H1 (cell line): ENCODE results near the gene MICOS13. TPM values are rescaled to one million over a fixed set of nuclear protein-coding genes. Genes with fewer than 3 reads are reported as not detected.

ENCODE experiments used
- CTCF ChIA-PET: fragments of 300-600 bp; sonication (Branson Sonifier 250); formaldehyde crosslinking; loops from one replicate; lab custom pipeline; 2021; ENCODE audit not compliant: partially characterized antibody; lab: Charles Lee
- POLR2A ChIA-PET: fragments of 300-600 bp; sonication (Branson Sonifier 250); formaldehyde crosslinking; loops from one replicate; lab custom pipeline; 2021; ENCODE audit warnings: inconsistent platforms; ENCODE audit not compliant: partially characterized antibody; lab: Charles Lee
- DNase-seq, 2 experiments: peaks; one replicate each; pipeline versions ENCODE4 v3.0.0 to v3.0.0-alpha.2; 2010 to 2022; ENCODE audit warnings: low spot score in 2 of 2, low read depth in 1 of 2, mixed read lengths in 1 of 2
- FAIRE-seq: peaks from 2 replicates; lab custom pipeline; 2011; peaks lifted over from hg19 to GRCh38; lab: Jason Lieb, UNC
- H2AFZ ChIP-seq: 2 replicates; pipeline ENCODE4 v1.8.1; 2012; ENCODE audit warnings: low read length, inconsistent platforms
- H2AK5ac ChIP-seq: 2 replicates; pipeline ENCODE4 v1.6.1; 2013; ENCODE audit warnings: low read depth, low read length
- H2BK120ac ChIP-seq: replicated peaks from 2 replicates; pipeline ENCODE3; 2013; ENCODE audit warnings: low read depth, low read length, inconsistent platforms
- H2BK12ac ChIP-seq: 2 replicates; pipeline ENCODE4 v1.6.1; 2013; ENCODE audit warnings: low read depth, low read length
- H2BK15ac ChIP-seq: 2 replicates; pipeline ENCODE4 v1.6.1; 2013; ENCODE audit warnings: low read length
- H2BK20ac ChIP-seq: 2 replicates; pipeline ENCODE4 v1.6.1; 2013; ENCODE audit warnings: low read length
- H2BK5ac ChIP-seq: 2 replicates; pipeline ENCODE4 v1.6.1; 2013; ENCODE audit warnings: low read depth, low read length
- H3K14ac ChIP-seq: 2 replicates; pipeline ENCODE4 v1.6.1; 2013; ENCODE audit warnings: inconsistent platforms; ENCODE audit not compliant: insufficient read length
- H3K18ac ChIP-seq: 2 replicates; pipeline ENCODE4 v1.6.1; 2013; ENCODE audit warnings: low read length; ENCODE audit errors: extremely low read depth
- H3K23ac ChIP-seq: 2 replicates; pipeline ENCODE4 v1.6.1; 2013; ENCODE audit warnings: inconsistent platforms; ENCODE audit not compliant: insufficient read length
- H3K23me2 ChIP-seq: 2 replicates; pipeline ENCODE4 v1.6.1; 2013; ENCODE audit warnings: low read depth, low read length
- H3K27ac ChIP-seq: 2 replicates; pipeline ENCODE4 v1.6.1; 2011; ENCODE audit warnings: low read depth, low read length, inconsistent platforms
- H3K27me3 ChIP-seq, 4 experiments: replicated peaks in 1 of 4; 1 replicate in 1 of 4; 2 replicates in 3 of 4; pipeline versions ENCODE4 v1.6.1 to v1.8.1; 2011 to 2013; ENCODE audit warnings: low read length in 3 of 4, mild to moderate bottlenecking in 3 of 4, inconsistent platforms in 2 of 4, mixed read lengths in 2 of 4, moderate library complexity in 1 of 4; ENCODE audit not compliant: control insufficient read depth in 3 of 4, insufficient read depth in 3 of 4; ENCODE audit errors: extremely low read depth in 1 of 4
- H3K36me3 ChIP-seq, 4 experiments: 2 replicates each; pipeline versions ENCODE4 v1.6.1 to v1.8.1; 2011 to 2013; ENCODE audit warnings: mild to moderate bottlenecking in 4 of 4, low read length in 3 of 4, moderate library complexity in 2 of 4, control low read depth in 1 of 4, inconsistent platforms in 1 of 4; ENCODE audit not compliant: insufficient read depth in 4 of 4, control insufficient read depth in 2 of 4
- H3K4ac ChIP-seq: replicated peaks from 2 replicates; pipeline ENCODE3; 2013; ENCODE audit warnings: low read length, low read depth, mixed read lengths, inconsistent platforms; ENCODE audit not compliant: insufficient read length
- H3K4me1 ChIP-seq, 4 experiments: replicated peaks in 1 of 4; 1 replicate in 1 of 4; 2 replicates in 3 of 4; pipeline versions ENCODE4 v1.6.1 to v1.8.1; 2011 to 2013; ENCODE audit warnings: low read length in 3 of 4, inconsistent platforms in 2 of 4, mixed read lengths in 1 of 4; ENCODE audit not compliant: insufficient read depth in 4 of 4, control insufficient read depth in 3 of 4
- H3K4me2 ChIP-seq, 2 experiments: 2 replicates each; pipeline versions ENCODE4 v1.6.1 to v1.8.1; 2011 to 2013; ENCODE audit warnings: low read depth in 2 of 2, low read length in 2 of 2, control low read depth in 1 of 2, inconsistent platforms in 1 of 2, mild to moderate bottlenecking in 1 of 2; ENCODE audit not compliant: insufficient read depth in 1 of 2
- H3K4me3 ChIP-seq, 4 experiments: fragments of 200-600, 300-600 bp in 1 of 4; sonication (generic), shearing (Covaris generic), sonication (Bioruptor Twin) in 1 of 4; 2 replicates each; pipeline versions ENCODE4 v1.5.1 to v1.8.1; 2011 to 2016; ENCODE audit warnings: low read length in 4 of 4, low read depth in 3 of 4, control low read depth in 2 of 4, inconsistent platforms in 2 of 4, mild to moderate bottlenecking in 2 of 4, mixed read lengths in 1 of 4, moderate library complexity in 1 of 4; ENCODE audit not compliant: insufficient read depth in 2 of 4; ENCODE audit errors: extremely low read depth in 1 of 4
- H3K56ac ChIP-seq: replicated peaks from 2 replicates; pipeline ENCODE3; 2013; ENCODE audit warnings: low read depth, mild to moderate bottlenecking, mixed read lengths, low read length, inconsistent platforms; ENCODE audit not compliant: insufficient read length
- H3K79me1 ChIP-seq: 2 replicates; pipeline ENCODE4 v1.6.1; 2013; ENCODE audit warnings: low read depth, low read length, control low read depth
- H3K79me2 ChIP-seq, 2 experiments: 2 replicates each; pipeline versions ENCODE4 v1.6.1 to v1.8.1; 2012 to 2013; ENCODE audit warnings: low read length in 2 of 2, mild to moderate bottlenecking in 2 of 2, inconsistent platforms in 1 of 2; ENCODE audit not compliant: insufficient read depth in 2 of 2, control insufficient read depth in 1 of 2
- H3K9ac ChIP-seq, 4 experiments: replicated peaks in 1 of 4; 1 replicate in 1 of 4; 2 replicates in 3 of 4; pipeline versions ENCODE4 v1.6.1 to v1.8.1; 2011 to 2013; ENCODE audit warnings: low read depth in 3 of 4, low read length in 3 of 4, control low read depth in 2 of 4, mild to moderate bottlenecking in 2 of 4, moderate library complexity in 2 of 4, inconsistent platforms in 1 of 4; ENCODE audit errors: extremely low read depth in 1 of 4
- H3K9me3 ChIP-seq, 2 experiments: 2 replicates each; pipeline versions ENCODE4 v1.6.1 to v1.8.1; 2012 to 2013; ENCODE audit warnings: mild to moderate bottlenecking in 2 of 2, moderate library complexity in 2 of 2, control low read depth in 1 of 2, inconsistent platforms in 1 of 2, low read depth in 1 of 2, low read length in 1 of 2, mixed read lengths in 1 of 2; ENCODE audit not compliant: insufficient read depth in 2 of 2
- H4K20me1 ChIP-seq, 2 experiments: replicated peaks in 1 of 2; 2 replicates each; pipeline versions ENCODE3 to v1.8.1; 2011 to 2013; ENCODE audit warnings: inconsistent platforms in 2 of 2, low read length in 2 of 2, mild to moderate bottlenecking in 1 of 2; ENCODE audit not compliant: insufficient read depth in 2 of 2, control insufficient read depth in 1 of 2
- H4K5ac ChIP-seq: 2 replicates; pipeline ENCODE4 v1.6.1; 2013; ENCODE audit warnings: low read length, low read depth, mixed read lengths, inconsistent platforms; ENCODE audit not compliant: insufficient read length
- H4K8ac ChIP-seq: 2 replicates; pipeline ENCODE4 v1.8.0; 2013; ENCODE audit warnings: mild to moderate bottlenecking, moderate library complexity, low read length, inconsistent platforms; ENCODE audit not compliant: insufficient read depth; ENCODE audit errors: extremely low read depth
- H4K91ac ChIP-seq: replicated peaks from 2 replicates; pipeline ENCODE3; 2013; ENCODE audit warnings: low read length, mixed read lengths, inconsistent platforms; ENCODE audit not compliant: insufficient read length
- BACH1 ChIP-seq: IDR thresholded peaks from 2 replicates; pipeline ENCODE4 v1.6.1; 2012; ENCODE audit warnings: low read length, improper control_type of control experiment
- CEBPB ChIP-seq: IDR thresholded peaks from 2 replicates; pipeline ENCODE4 v1.6.1; 2012; ENCODE audit warnings: low read depth, low read length
- EZH2 ChIP-seq: fragments of 200-600 bp; sonication (generic); IDR thresholded peaks from 2 replicates; pipeline ENCODE4 v1.7.1; 2012; ENCODE audit warnings: low read depth, mild to moderate bottlenecking, moderate library complexity, low read length, inconsistent platforms; ENCODE audit not compliant: severe bottlenecking
- KDM1A ChIP-seq: fragments of 200-600, 300-600 bp; sonication (generic); IDR thresholded peaks from 2 replicates; pipeline ENCODE4 v1.7.1; 2016; ENCODE audit warnings: mild to moderate bottlenecking, low read length, borderline replicate concordance
- KDM4A ChIP-seq: IDR thresholded peaks from one replicate; pipeline ENCODE4 v1.7.1; 2012; ENCODE audit warnings: low read depth, mild to moderate bottlenecking, moderate library complexity, low read length, inconsistent platforms; ENCODE audit not compliant: severe bottlenecking
- SIRT6 ChIP-seq: IDR thresholded peaks from one replicate; pipeline ENCODE4 v1.7.1; 2012; ENCODE audit warnings: low read length, inconsistent platforms
- SIX5 ChIP-seq: IDR thresholded peaks from 2 replicates; pipeline ENCODE4 v1.6.1; 2011; ENCODE audit warnings: mild to moderate bottlenecking, low read depth, low read length
- SP2 ChIP-seq: IDR thresholded peaks from 2 replicates; pipeline ENCODE4 v1.6.1; 2012; ENCODE audit warnings: mild to moderate bottlenecking, low read length, inconsistent platforms
- TAF7 ChIP-seq: optimal IDR thresholded peaks from 2 replicates; pipeline ENCODE3; 2011; ENCODE audit warnings: low read depth, mild to moderate bottlenecking, inconsistent platforms, low read length, moderate library complexity, borderline replicate concordance
- TBP ChIP-seq: IDR thresholded peaks from 2 replicates; pipeline ENCODE4 v1.6.1; 2011; ENCODE audit warnings: low read depth, low read length, improper control_type of control experiment
- ZNF274 ChIP-seq: IDR thresholded peaks from 2 replicates; pipeline ENCODE4 v1.7.0; 2012; ENCODE audit warnings: low read length, borderline replicate concordance; ENCODE audit errors: extremely low read depth
- WGBS, 2 experiments: shearing (Covaris generic) in 1 of 2; methylation state at CpG; one replicate each; pipeline versions ENCODE4 v1.1.6 to v1.1.7; 2013 to 2015; ENCODE audit warnings: low lambda C conversion rate in 2 of 2, mixed read lengths in 2 of 2, inconsistent platforms in 1 of 2, low coverage in 1 of 2, missing lambda C conversion rate in 1 of 2; ENCODE audit not compliant: insufficient replicate concordance in 2 of 2, insufficient coverage in 1 of 2, insufficient read length in 1 of 2; ENCODE audit errors: extremely low coverage in 1 of 2, missing lambda C conversion rate in 1 of 2; 5-methylcytosine and 5-hydroxymethylcytosine counted together
- polyA plus RNA-seq, 7 experiments: library from polyadenylated mRNA; depleted of rRNA in 3 of 7; stranded (reverse) in 5 of 7; unstranded in 2 of 7; fragments of >200 nt in 5 of 7; fragments of 200-250 nt in 2 of 7; gene quantifications; 1 replicate in 5 of 7; 2 replicates in 1 of 7; 4 replicates in 1 of 7; pipeline versions ENCODE4 v1.2.1 to v1.2.3, GENCODE V29; 2011 to 2013; ENCODE audit warnings: missing spikeins in 2 of 7, mixed read lengths in 2 of 7
- total RNA-seq: library from RNA; stranded (reverse); fragmentation: NEBNext Ultra II Directional; extraction: Animal tissue kit (Norgen Biotek cat#: 25700); gene quantifications from 2 replicates; pipeline ENCODE4 v1.2.1, GENCODE V29; 2021
- TF ChIP-seq, protein P1 (sequence below), 3 experiments: IDR thresholded peaks; 1 replicate in 2 of 3; 2 replicates in 1 of 3; pipeline versions ENCODE4 v1.5.1 to v1.6.1; 2011; ENCODE audit warnings: low read length in 3 of 3, mild to moderate bottlenecking in 3 of 3, inconsistent platforms in 2 of 3, low read depth in 1 of 3, moderate library complexity in 1 of 3; ENCODE audit not compliant: insufficient read depth in 1 of 3; ENCODE audit errors: control extremely low read depth in 1 of 3

MICOS13 gene
- total and polyA plus RNA-seq, 2 of the 8 experiments (the other 6 are each of a cell fraction or from before 2014, with no cell fraction given) = 17.3 to 36.1 TPM

DNA sequence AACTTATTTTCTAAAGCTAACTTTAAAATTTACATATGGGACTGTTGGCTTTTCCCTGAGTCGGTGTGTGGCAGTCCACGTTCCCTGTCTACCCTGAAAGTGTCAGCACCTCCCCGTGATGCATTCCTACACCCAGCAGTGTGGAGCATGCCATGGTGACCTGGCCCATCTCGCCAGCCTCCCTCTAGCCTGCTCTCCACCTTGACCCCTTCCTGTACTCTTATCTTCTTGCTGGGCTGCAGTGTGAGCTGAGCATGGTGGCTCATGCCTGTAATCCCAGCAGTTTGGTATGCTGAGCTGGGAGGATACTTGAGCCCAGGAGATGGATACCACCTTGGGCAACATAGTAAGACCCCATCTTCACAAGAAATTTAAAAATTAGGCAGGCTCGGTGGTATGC, 25.4 kb downstream of the MICOS13 start:
- CTCF ChIA-PET = interaction anchor here (0.7 to 1.1 kb wide), 3 partner anchors 10 to 59 kb away, joined by 3 to 5 read pairs (median 3); partner anchors contain the start of gene RPL36
- TF ChIP-seq CEBPB (no peak), EZH2 (no peak), SIRT6 (no peak), SIX5 (no peak), TAF7 (no peak), ZNF274 (no peak), BACH1 (no peak), KDM1A (no peak), TBP (no peak), SP2 (no peak), KDM4A (no peak)
- TF ChIP-seq, protein P1, sequence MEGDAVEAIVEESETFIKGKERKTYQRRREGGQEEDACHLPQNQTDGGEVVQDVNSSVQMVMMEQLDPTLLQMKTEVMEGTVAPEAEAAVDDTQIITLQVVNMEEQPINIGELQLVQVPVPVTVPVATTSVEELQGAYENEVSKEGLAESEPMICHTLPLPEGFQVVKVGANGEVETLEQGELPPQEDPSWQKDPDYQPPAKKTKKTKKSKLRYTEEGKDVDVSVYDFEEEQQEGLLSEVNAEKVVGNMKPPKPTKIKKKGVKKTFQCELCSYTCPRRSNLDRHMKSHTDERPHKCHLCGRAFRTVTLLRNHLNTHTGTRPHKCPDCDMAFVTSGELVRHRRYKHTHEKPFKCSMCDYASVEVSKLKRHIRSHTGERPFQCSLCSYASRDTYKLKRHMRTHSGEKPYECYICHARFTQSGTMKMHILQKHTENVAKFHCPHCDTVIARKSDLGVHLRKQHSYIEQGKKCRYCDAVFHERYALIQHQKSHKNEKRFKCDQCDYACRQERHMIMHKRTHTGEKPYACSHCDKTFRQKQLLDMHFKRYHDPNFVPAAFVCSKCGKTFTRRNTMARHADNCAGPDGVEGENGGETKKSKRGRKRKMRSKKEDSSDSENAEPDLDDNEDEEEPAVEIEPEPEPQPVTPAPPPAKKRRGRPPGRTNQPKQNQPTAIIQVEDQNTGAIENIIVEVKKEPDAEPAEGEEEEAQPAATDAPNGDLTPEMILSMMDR (IDR thresholded peaks at IDR 0.05; ENCODE audit: control extremely low read depth in 1 of 3, insufficient read depth in 1 of 3, low read depth in 1 of 3, low read length in 3 of 3) = no peak

More for the DNA sequence above, 25.4 kb downstream of the MICOS13 start:
- no peaks in the 10 kb centered on the region for H3K4me1 ChIP-seq
- no peak overlapping the region for H2BK15ac ChIP-seq
- no peak overlapping the region for H2BK12ac ChIP-seq
- no peak overlapping the region for H3K56ac ChIP-seq
- no peak overlapping the region for H3K4me2 ChIP-seq
- no peak overlapping the region; the same call in 1 of the 2 replicates for H2BK5ac ChIP-seq
- H2AFZ ChIP-seq = no peak overlapping the region
- H3K18ac ChIP-seq = no peak overlapping the region
- H3K4me3 ChIP-seq = no peak overlapping the region
- H4K20me1 ChIP-seq = peaks cover 0 to 6% of the 10 kb centered on the region in 2 experiments
- DNase-seq (no peak), FAIRE-seq (no peak)
- POLR2A ChIA-PET = interaction anchor here (1.1 to 1.2 kb wide), 3 partner anchors 13 to 58 kb away, joined by 3 to 4 read pairs (median 3); partner anchors contain the start of gene RPL36
- no peaks in the 10 kb centered on the region for H3K27me3 ChIP-seq
- 89% methylated on average over 5 of the region's 5 CpGs; no CpG with 5 or more reads in 1 of the 2 experiments for WGBS, 2 experiments
- H3K36me3 ChIP-seq = peaks cover 43 to 87% (median 73%) of the 10 kb centered on the region in 4 experiments
- H3K9me3 ChIP-seq = no peaks in the 10 kb centered on the region
- H2BK20ac ChIP-seq = no peak overlapping the region
- H2AK5ac ChIP-seq = no peak overlapping the region
- H3K79me1 ChIP-seq = no peaks in the 10 kb centered on the region; the same call in 1 of the 2 replicates
- no peak overlapping the region for H3K23ac ChIP-seq
- H3K4ac ChIP-seq = no peak overlapping the region
- H3K27ac ChIP-seq = no peak overlapping the region
- H4K5ac ChIP-seq = no peak overlapping the region
- H2BK120ac ChIP-seq = no peak overlapping the region
- no peak overlapping the region for H3K14ac ChIP-seq
- no peak overlapping the region for H4K8ac ChIP-seq
- H3K79me2 ChIP-seq = no peaks in the 10 kb centered on the region
- H4K91ac ChIP-seq = no peak overlapping the region
- no peak overlapping the region for H3K9ac ChIP-seq
- no peaks in the 10 kb centered on the region for H3K23me2 ChIP-seq
